HG03469 (cell line): ENCODE results near the gene EPB41L3.

Source experiments
- ATAC-seq: cut with Tn5 transposase; IDR thresholded peaks from one replicate; pipeline ENCODE4 v1.9.1; 2021; ENCODE audit warnings: mild to moderate bottlenecking, moderate library complexity, moderate number of reproducible peaks; ENCODE audit not compliant: unreplicated experiment

The EPB41L3 gene

DNA sequence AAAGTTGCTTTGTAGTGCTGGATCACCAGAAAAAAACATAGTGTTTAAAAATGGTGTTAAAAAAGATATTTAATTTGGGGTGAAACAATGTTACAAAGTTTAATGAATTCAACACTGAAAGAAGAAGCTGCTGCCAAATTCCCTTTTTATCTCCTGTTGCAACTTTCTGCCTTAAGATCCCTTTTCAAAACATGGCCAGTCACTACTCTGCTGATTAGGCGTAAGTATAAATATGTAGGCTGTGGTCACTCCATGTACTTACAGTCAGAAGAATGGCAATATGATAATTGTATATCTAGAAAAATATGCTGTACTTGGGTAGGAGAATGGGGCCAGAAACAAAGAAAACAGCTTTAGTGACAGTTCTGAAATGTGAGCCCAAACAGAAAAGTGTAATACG is 124.8 kb downstream of the EPB41L3 start:
- no peak for ATAC-seq

DNA sequence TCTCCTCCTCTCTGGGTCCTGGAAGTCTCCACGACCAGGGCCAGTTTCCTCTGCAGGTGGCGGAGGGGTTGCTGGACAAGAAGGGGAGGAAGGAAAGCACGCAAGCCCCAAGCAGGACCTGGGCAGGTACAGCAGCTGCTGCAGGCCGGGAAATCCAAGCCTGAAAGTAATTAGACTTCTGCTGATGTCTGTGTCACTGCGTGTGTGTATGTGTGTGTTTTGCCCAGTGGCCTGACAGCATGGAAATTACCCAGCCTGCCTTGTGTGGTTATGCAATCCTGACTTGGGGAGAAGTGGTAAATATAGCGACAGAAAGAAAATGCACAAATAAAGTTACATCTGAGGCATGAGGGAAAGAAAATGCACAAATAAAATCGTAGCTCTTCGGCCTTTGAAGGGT is 126.5 kb downstream of the EPB41L3 start:
- ATAC-seq, result no peak

DNA sequence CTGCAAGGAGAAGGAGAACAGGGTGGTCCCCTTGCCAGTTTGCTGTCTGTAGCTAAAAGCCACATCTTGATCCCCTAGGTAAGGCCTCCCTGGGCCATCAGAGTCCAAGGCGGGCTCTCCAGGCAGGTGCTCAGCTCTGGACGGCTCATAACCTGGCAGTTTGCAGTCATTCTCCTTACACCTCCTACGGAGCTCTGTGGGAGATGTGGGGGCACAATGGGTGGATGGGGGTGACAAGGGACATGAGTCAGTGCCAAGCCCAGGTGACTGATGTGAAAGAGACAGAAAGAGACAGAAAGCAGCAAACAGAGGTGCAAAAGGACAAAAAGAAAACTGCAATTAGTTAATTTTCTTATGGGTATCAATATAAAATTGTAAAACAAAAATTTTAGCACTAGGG is 127.7 kb downstream of the EPB41L3 start:
- no peak for ATAC-seq

DNA sequence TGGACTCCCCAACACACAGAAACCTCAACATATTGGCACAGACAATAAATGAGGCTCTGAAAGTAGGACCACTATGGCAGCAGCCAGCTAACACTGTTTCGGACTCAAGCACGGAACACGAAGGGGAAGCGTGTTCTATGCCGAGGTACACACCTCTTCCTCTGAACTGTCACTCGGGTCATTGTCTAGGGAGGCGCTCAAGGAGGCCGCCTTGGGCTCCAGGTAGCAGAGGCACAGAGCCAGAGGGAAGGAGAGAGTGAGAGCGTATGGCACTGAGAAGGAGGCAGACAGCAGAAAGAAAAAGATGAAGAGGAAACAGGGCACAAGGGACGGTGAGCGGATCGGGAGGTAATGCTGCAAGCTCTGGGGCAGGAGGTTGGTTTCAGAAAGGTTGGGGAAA is 128.1 kb downstream of the EPB41L3 start:
- no peak for ATAC-seq

DNA sequence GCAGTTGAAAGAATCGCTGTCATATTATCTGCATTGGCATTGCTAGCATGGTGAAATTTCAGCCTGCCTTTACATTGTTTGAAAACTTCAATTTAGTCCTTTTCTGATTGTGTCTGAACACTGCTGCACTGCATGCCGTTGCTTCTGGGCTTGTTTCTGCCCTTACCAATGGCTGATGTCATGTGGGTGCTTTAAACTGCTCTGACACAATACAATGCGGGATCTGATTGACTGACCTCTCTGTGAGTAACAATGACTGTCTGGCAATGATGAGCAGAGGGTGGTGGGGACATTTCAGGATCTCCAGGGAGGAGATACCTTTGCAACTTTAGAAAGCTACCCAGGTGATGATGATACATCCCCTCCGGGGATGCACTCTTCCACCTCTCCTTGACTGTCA is 128.8 kb downstream of the EPB41L3 start:
- no peak for ATAC-seq

DNA sequence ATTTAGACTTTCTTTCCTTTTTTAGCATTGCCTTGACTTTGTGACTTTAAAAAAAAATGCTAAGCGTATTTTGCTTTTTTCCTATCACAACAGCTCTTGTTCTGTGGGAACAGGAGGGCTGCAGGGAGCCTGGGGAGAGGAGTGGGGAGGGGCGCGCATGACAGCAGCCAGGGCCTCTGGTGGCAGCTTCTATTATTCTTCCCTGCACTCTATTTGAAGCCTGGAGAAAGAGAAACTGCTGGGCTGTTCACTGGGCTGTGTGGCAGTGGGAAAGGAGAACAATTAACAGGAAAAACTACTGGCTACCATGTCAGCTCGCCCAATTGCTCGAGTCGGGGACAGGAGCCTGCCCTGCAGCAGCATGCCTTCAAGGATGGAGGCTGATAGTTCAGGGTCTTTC is 129.3 kb downstream of the EPB41L3 start:
- ATAC-seq, result no peak

DNA sequence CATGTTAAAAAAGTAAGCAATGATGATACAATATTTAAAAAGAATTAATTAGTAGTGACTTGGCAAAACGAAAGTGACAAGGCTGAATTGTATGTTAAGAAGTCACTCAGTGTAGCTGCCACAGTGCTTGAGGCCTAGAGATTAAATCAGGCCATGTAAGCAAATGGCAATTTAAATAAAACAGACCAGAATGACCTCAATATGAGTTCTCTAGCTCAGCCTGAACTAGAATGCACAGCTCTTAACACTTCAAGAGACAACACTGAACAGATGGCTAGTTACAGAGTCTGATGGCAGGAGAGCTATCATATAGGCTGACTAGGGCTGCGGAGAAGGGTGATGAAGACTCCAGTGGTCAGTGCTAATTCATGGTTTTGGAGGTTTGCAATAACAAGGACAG is 130.3 kb downstream of the EPB41L3 start:
- no peak for ATAC-seq

DNA sequence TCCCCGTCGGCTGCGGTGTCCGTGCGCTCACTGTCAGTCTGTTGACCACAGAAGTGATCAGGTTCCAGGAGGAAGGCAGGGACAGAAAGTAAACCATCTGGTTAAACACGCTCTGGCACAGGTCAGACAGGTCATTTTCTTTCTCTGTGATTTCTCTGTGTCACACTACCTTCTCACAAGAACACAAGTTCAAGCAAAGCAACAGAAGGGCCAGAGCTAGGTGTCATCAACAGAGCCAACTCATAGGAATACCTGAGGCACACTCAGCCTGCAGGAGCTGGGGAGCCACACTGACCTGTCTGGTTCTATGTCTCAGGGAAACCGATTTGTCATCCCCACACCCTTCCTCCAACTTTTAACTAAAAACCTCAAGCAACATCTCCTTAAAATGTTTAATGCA is 133.2 kb downstream of the EPB41L3 start:
- ATAC-seq, result no peak

DNA sequence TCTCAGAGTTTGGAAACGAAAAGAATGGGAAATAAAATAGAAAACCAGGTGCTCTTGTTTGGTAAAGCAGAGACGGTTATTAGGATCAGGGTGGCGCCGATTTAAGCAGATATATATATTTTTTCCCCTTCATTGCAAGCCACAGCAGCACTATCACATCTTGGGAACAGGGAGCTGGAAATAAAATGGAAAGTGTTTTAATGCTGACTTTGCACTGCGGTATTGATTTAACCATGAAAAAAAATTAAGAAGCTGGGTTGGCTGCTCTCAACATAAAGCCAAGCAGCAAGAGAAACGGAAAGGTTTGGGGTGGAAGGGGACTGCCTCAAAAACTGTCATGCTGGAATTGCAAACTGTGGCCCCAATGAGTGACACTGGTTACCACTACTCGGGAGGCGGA is 145.5 kb downstream of the EPB41L3 start:
- no peak for ATAC-seq

DNA sequence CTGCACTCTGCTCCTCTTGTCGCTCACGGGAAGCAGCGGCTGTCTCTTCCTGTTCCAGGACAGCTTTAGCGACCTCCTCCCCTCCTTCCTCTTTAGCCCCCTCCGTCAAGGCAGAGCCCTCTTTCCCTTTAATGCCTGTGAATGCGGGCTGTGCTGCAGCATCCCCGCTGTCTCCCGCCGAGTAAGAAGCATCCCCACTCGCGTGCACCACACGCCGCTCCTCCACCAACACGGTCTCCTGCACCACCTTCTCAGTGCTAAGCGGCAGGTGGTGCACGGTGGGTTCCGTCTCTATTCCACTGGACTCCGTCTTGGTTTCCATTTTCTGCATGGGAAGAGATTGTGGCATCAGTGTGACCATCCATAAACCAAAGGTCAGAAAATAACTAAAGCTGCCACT is 146.7 kb downstream of the EPB41L3 start:
- no peak for ATAC-seq

DNA sequence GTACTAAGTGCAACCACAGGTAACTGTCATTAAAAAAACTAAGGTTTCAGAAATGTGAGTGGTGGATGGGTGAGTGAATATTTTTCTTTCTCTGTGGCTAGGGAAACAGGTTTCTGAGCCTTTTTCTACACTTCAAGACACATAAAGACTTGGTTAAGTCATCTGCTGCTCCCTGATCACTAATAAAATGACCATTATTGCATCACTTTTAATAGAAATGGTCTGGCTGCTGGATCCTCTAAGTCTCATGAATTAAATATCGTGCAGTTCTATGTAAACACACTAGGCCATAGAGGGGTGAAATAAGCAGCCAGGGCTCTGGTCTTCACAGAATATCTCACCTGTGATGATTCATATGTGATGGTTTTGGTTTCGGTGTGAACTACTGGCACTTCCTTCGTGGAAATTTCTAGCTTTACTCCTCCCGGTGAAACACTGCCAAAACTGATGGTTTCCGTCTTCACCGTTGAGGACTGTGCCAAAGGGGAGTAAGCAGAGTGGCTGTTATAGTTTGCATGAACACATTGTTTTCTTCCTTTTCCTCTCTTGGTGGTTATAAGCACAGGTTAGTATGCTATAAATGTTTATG is 147.8 kb downstream of the EPB41L3 start:
- ATAC-seq, result no peak

DNA sequence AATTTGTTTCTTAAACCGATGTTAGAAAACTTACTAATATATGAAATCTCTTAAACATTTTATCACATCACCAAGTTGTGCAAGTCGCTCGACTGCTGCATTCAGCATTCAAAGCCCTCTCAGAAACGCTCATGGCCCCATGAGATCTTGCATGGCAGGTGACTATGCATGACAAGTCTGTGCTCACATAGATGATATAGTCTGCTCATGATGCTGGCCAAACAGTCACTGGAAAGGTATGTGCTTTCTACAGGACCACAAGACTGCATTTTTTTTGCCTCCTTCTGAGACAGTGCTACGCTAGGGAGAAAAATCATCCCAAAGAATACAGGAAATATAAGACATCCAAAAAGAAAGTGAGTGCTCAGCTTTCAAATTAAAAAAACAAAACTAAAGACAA is 150.0 kb downstream of the EPB41L3 start:
- ATAC-seq, result no peak

DNA sequence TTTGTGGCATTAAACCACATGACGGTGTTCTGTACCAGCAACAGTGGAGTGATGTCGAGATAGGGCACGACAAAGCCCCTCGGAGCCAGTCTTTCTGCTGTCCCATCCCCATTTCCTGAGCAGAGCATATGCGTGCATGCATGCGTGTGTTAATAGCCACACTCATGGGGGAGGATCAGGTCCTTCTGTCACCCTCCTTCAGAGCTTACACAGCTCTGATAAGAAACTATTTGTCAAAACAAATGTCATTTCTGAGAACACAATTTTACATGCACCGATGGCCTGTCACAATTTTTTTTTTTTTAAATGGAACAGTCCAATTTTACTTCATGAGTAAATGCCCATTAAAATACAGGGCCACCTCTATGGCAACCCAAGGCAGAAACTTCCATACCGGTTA is 152.4 kb downstream of the EPB41L3 start:
- ATAC-seq, result no peak

DNA sequence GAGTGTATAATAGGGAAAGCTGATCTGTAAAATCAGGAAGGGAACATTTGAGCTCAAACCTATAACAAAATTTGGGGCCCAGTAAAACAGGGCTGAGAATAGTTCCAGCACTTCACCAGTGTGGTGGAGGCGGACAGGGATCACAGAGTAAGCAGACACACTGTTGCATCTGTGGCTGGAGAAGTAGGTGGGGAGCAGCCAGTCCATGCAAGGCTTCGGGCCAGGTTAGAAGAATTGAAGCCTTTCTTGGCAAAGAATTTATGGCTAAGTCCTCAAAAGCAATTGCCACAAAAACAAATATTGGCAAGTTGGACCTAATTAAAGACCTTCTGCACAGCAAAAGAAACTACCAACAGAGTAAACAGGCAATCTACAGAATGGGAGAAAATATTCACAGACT is 154.4 kb downstream of the EPB41L3 start:
- ATAC-seq, result no peak

DNA sequence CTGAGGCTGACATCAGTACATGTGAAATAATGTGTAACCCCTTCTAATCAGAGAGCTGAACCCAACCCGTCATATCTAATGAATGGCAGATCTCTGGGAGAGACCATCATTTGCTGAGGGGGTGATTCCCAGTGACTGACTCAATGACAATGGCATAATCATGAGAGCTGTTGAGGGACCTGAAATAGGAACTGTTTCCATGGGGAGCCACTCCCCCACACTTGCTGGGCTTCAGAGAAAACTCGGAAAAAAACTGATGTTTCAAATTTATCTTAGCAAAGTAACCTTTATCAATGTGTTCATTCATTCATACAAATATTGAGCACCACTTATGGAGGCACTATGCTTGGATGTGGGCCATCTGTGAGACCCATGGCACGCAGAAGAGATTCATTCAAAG is 154.9 kb downstream of the EPB41L3 start:
- no peak for ATAC-seq

DNA sequence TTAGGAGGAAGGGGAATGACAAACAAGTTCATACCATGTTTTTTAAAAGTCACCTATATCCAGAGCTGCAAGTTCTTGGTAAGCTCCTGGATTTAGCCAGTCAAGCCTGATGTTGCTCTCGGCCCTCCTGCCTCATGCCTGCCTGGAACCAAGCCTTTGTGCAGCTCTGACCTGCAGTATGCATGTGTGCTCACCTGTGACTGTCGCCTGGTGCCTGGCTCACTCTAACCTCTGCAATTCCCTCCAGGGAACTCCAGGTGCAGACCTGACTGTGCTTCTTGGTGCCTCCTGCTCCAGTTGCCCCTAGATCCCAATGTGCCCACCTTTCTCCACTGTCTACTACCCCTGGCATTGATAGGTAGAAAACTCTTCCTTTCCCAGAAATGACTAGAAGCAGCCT is 163.2 kb downstream of the EPB41L3 start:
- ATAC-seq, result no peak

DNA sequence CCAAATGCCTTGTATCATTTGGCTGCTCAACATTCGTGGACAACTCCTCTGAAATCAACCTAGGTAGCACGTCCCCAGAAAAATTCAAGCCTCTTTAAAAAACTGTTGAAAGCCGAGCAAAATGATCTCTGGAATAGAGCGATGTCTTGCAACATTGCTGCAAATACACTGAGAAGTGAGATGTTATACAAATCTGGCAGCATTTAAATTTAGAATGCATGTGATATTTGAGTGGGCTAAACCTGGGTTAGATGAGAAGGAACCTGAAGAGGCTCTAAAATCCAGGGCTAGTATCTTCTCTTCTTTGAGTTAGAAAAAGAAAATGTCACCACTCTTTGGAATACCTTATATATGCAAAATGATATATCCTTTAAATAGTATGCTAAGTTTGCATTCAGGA is 166.8 kb downstream of the EPB41L3 start:
- ATAC-seq, result no peak

DNA sequence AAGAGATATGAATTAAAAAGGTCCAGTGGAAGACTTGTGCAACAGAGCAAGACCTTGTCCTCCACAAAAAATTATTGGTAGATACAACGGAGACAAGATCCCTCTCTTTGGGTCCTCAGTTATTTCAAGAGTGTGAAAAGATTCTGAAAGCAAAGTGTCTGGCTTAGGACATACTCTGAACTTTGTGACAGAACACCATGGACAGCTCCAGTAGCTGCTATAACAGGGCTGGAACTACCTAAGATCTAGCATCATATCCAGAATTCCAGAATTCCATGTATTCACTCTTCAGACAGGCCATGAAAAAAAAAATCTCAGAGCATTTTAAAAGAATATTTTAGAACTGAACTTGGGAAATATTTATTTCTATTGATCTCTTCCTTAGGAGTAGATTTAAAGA is 173.5 kb downstream of the EPB41L3 start:
- ATAC-seq, result no peak

DNA sequence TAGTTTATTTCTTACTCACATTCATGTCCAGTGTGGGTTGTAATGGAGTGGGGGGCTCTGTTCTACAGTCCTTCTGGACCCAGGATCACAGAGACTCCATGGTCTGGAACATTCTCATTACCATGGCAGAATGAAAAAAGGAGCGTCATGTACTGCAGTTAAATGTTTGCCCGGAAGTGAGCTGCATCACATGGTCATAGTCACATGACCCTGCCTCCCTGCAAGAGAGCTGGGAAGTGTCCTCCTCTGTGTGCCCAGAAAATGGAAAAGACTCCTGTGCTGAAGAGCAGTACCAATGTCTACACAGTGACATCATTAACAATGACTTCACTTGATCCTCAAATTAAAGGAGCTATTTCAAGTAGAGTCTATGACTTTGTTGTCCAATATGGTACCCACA is 174.3 kb downstream of the EPB41L3 start:
- ATAC-seq, result no peak

DNA sequence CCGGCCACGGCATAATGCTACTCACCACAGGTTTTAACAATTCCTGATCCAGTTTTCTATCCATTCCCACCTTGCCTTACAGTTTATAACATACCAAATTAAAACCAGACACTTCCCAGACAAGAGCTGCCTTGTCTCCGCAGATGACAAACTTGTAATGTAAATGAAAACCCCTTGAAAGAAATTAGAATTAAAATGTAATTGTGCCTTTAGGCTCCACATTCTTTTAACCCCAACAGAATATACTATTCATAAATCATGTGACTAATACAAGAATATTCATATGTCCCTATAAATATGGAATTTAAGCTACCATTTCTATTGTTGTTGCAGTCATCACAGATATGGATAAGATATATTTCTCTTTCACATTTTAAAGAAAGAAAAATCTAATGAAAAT is 178.4 kb downstream of the EPB41L3 start:
- no peak for ATAC-seq

DNA sequence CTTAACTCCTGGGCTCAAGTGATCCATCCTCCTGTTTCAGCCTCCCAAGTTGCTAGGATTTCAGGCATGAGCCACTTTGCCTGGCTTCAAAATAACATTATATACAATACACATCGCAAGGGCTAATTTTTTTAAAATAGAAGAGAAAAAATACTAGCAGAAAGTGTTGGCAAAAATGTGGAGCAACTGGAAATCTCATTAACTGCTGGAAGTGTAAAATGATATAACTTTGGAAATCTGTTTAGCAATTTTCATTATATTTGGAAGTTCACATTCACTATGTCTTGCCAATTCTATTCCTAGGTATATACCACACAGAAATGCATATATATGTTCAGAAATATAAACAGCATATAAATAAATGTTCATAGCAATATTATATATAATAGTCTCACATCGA is 193.2 kb downstream of the EPB41L3 start:
- ATAC-seq, result no peak
